HG03045 (cell line): ENCODE measurements around the gene NUMBL.
A peak's percentile ranks its signal among the peaks of the same experiment; 100 is the strongest.

ENCODE experiments used
- ATAC-seq: cut with Tn5 transposase; IDR thresholded peaks from one replicate; pipeline ENCODE4 v1.9.1; 2021; ENCODE audit warnings: mild to moderate bottlenecking, moderate library complexity; ENCODE audit not compliant: unreplicated experiment

The NUMBL gene

GRCh38 chr19:40716482-40717324 lies 26.3 kb upstream of the NUMBL start, which contains the start of the genes COQ8B and ITPKC:
Gene COQ8B, minus strand, starts transcription at chr19:40716886. Its CDS starts 2,254 bp downstream, at chr19:40714632.
Gene ITPKC, plus strand, starts transcription at chr19:40717112. Its CDS starts 24 bp downstream, at chr19:40717136.
- ATAC-seq, result peak; percentile 75

DNA sequence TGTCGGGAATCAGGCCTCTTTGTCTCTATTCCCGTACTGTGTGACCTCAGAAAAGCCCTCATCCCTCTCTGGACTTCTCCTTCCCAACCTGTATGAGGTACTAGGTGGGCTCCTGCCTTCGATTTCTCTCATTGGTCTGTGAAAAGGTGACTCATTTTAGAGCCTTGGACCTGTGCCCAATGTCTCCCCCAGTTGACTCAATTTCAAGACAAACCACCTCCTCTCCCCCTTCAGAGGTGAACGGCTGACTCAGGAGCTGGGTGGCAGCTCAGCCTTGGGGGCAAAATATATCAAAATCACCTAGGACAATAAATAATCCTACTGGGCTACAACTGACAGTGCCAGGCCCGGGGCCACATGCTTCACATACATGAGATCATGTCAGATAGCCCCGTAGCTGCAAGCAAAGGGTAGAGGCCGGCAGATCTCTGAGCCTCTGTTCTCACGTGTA lies 25.6 kb upstream of the NUMBL start:
- no peak for ATAC-seq

DNA sequence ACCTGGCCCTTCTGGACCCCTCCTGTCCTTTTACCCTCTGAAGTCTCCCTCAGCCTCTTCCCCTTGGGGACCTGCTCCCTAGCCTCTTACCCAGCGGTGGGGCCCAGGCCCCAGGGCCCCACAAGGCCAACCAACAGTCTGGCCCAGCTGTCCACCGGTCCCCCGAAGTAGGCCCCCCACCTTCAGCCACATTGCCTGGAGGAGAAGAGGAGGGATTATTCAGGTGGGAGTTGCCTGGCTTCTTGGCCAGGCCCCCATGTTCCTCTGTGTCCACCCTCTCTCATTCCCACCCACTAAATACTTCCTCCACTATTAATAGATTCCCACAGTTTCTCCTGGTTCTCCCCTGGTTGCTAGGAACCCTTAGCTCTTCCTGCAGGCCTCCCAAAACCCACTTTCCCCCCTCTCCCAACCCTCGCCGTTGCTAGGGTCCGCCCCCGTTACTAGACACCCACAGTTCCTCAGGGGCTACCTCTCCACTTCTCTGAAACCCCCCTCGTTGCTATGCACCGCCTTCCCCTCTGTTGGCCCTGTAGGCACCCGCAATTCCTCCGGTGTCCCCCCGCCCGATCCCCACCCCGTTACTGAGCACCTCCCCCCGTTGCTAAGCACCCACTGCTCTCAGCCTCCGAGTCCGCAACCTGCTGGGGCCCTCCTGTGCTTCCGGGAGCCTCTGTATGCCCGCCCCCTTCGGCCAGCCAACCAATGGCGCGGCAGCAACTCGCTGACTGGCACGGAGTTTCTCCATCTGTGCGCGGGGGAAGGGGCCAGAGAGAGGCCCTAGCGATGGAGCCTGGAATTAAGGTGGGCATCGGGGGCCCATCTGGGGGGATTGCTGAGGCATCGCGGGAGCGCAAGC lies 24.2 kb upstream of the NUMBL start:
- peak; percentile 50 for ATAC-seq

GRCh38 chr19:40713939-40714338 lies 23.5 kb upstream of the NUMBL start:
- ATAC-seq, result no peak

GRCh38 chr19:40709817-40710216 lies 19.4 kb upstream of the NUMBL start:
- ATAC-seq, result no peak

DNA sequence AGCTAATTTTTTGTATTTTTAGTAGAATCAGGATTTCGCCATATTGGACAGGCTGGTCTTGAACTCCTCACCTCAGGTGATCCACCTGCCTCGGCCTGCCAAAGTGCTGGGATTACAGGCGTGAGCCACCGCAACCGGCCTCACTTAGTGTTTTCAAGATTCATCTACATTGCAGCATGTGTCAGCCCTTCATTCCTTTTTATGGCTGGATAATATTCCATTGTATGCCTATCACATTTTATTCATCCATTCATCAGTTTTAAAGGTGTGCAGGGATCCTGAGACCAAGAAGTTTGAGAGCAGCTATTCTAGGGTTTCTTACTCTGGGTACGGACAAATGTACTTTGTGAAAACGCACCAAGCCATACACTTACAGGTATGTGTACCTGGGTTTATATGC lies 17.2 kb upstream of the NUMBL start:
- ATAC-seq, result no peak

GRCh38 chr19:40705950-40706619 lies 15.6 kb upstream of the NUMBL start:
- ATAC-seq, result no peak

GRCh38 chr19:40705362-40705651 lies 14.9 kb upstream of the NUMBL start:
- no peak for ATAC-seq

DNA sequence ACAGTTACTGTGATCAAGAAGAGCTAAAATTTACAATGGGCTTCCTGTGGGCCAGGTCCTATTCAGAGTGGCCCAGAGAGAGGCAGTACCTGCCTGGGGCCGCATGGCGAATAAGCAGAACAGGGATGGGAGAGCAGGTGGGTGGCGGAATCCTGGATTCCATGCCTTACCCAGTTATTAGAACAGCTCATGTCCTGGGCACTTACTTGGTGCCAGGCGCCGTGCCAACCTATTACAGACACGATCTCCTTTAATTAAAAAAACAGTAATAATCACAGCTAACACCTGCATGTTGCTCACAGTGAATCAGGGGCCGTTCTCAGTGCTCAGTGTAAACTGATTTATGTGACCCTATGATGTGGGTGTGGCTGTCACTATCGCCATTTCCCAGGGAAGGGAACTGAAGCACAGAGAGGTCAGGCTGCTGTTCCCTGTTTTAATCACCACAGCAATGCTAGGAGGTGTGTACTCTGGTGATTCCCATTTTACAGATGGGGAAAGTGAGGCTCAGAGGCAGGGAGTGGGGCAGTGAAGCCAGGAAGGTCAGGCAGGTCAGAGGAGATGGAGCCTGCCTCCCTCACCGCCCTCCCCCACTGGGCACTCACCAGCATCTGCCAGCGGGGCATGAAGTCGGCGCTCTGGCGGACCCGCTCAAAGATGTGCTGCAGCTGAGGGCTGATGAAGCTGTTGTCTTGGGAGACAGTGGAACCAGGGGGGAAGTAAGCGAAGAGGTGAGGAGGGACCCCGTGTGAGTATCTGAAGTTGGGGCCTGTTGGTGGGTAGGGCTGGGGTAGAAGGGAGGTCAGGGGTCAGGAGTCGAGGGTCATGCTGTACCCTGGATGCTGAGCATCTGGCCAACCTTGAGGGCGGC lies 14.3 kb upstream of the NUMBL start:
- ATAC-seq, result no peak

DNA sequence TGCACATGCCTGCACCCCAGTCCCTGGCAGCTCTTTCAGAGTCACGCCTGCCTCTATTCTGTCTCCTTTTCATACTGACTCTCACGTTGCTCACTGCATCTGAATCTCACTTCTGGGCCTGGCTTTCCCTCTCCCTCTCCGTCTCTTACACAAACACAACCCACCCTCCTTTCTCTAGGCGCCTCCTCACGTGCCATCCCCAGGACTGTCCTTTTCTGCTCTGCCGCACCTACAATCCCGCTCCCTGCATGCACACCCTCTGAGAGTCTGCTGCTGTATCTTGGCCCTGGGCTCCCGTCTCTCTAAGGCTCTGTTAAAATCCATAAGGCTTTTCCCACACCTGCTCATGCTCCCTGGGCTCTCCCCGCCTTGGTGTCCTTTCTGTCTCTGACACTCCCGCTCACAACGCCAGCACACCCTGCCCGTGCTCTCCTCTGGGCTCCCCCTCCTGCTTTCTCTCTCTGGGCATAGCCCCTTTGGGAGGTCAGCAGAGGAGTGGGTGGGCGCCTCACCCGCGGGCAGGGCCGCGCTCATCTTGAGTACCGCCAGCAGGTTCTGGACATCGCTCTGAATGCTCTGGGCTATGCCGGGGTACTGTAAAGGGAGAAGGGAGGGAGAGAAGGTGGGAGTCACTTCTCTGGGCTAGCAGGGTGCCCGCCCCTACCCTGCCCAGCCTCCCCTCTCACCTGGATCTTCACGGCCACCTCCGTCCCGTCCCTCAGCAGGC lies 12.7 kb upstream of the NUMBL start:
- ATAC-seq, result no peak

DNA sequence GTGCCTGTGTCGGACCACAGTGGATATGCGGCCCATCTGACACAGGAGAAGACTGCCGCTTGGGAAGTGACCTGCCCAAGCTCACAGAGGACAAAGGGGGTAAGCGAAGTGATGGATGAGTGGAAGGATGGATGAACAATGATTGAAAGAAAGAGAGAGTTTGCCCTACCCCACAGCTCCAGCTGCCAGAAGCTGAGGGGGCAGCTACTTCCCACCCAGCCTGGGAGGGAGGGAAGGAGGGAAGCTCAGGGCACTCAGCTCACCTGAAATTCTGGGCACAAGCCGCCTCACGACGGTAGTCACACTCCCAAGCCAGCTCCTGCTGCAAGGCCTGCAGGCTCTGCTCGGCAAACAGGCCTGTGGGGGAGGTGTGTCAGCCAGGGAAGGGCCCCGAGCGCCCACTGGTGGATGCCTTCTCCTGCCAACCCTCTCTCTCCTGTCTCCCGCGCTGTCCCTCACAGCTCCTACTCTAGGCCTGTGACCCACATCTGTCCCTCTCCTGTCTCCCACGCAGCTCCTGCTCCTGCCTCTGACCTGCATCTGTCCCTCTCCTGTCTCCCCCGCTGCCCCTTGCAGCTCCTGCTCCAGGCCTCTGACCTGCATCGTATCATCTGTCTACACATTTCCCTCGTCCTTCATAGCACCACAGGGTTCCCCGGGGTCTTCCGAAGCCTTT lies 12.0 kb upstream of the NUMBL start:
- ATAC-seq, result no peak

GRCh38 chr19:40701758-40702157 lies 11.3 kb upstream of the NUMBL start:
- no peak for ATAC-seq

DNA sequence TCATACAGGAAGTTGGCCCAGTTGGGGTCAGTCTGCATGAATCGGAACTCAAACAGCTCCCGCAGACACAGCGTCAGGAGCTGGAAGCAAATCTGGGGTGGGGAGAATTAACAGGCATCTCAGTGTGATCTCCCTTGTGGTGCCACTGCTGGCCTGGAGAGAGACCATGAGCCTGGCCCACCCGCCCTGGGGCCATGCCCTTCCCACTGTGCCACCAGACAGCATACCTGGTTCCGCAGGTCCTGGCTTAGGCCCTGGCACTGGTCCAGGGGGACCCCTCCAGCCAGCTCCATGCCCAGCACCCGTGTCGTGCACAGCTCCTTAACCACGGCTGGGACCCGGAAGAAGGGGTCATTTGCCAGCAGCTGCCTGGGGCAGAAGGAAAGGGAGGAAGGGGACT lies 9.6 kb upstream of the NUMBL start:
- no peak for ATAC-seq

DNA sequence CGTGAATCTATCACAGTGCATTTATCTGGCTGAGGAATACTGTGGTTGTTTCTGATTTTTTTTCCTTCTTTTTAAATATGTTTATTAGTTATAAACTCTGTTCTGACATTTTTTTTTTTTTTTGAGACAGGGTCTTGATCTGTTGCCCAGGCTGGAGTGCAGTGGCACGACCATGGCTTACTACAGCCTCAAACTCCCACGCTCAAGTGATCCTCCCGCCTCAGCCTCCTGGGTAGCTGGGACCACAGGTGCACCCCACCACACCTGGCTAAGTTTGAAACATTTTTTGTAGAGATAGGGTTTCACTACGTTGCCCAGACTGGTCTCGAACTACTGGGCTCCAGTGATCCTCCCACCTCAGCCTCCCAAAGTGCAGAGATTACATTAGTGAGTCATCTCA lies 6.6 kb upstream of the NUMBL start:
- ATAC-seq, result no peak

- ATAC-seq, result no peak
Measured at GRCh38 chr19:40695881-40696280, 5.4 kb upstream of the NUMBL start.

GRCh38 chr19:40693896-40694295 lies 3.4 kb upstream of the NUMBL start:
- no peak for ATAC-seq

- ATAC-seq, result no peak
Measured at GRCh38 chr19:40693150-40693788, 2.8 kb upstream of the NUMBL start.

DNA sequence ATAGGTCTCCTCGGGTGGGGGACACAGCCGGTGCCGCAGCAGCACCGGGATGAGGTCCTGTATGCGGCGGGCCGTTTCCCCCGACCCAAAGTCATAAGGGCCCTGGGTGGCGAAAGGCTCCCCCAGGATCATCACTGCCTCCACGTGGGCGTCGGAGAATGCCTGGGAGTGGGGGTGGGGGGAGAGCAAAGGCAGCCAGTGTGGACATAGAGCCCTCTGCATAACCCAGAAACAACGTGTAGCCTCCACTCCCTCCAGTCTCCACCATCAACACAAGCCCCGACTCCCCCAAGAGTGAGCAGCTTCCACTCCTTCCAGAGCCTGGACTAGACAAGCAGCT lies 1.7 kb upstream of the NUMBL start:
- no peak for ATAC-seq
